Panc1 (cell line): ENCODE results near the gene SEMA6A. TPM values are rescaled to one million over a fixed set of nuclear protein-coding genes. Genes with fewer than 3 reads are reported as not detected.

ENCODE experiments used
- ATAC-seq: fragments of 200-7000 bp; cut with Tn5 transposase; 2 replicates; pipeline ENCODE4 v1.9.1; 2020; ENCODE audit warnings: mild to moderate bottlenecking, moderate library complexity
- BruUV-seq: library from RNA; stranded (reverse); fragments of 400-500 nt; replicated peaks from 2 replicates; lab custom pipeline; 2021; lab: Mats Ljungman, UMichigan
- CTCF ChIA-PET: fragments of 300-600 bp; sonication (Branson Sonifier 250); formaldehyde crosslinking; loops from one replicate; lab custom pipeline; 2022; ENCODE audit warnings: antibody characterized with exemption; lab: Charles Lee
- POLR2A ChIA-PET: fragments of 300-600 bp; sonication (Branson Sonifier 250); formaldehyde crosslinking; loops from one replicate; lab custom pipeline; 2022; ENCODE audit warnings: antibody characterized with exemption; lab: Charles Lee
- DNase-seq: peaks from one replicate; pipeline ENCODE4 v3.0.0-alpha.2; 2010; ENCODE audit warnings: low read depth, low spot score
- H3K27ac ChIP-seq: 2 replicates; pipeline ENCODE4 v1.5.1; 2011; ENCODE audit warnings: mild to moderate bottlenecking, low read length, inconsistent platforms
- H3K27me3 ChIP-seq: fragments of 200-500 bp; sonication (Bioruptor generic); 2 replicates; pipeline ENCODE4 v1.6.0; 2014; ENCODE audit warnings: low read length, inconsistent platforms; ENCODE audit not compliant: control insufficient read depth, insufficient read depth
- H3K36me3 ChIP-seq: fragments of 200-500 bp; sonication (Bioruptor generic); 2 replicates; pipeline ENCODE4 v1.5.1; 2014; ENCODE audit warnings: inconsistent platforms, mild to moderate bottlenecking, low read length, moderate library complexity; ENCODE audit not compliant: control insufficient read depth, insufficient read depth
- H3K4me1 ChIP-seq: 2 replicates; pipeline ENCODE4 v1.5.1; 2011; ENCODE audit warnings: inconsistent platforms, mild to moderate bottlenecking, low read length, moderate library complexity; ENCODE audit not compliant: control insufficient read depth, insufficient read depth
- H3K4me3 ChIP-seq, 2 experiments: 2 replicates each; pipeline ENCODE4 v1.5.1; 2011 to 2012; ENCODE audit warnings: low read depth in 2 of 2, low read length in 2 of 2, mild to moderate bottlenecking in 2 of 2, inconsistent platforms in 1 of 2, moderate library complexity in 1 of 2
- H3K9me3 ChIP-seq: fragments of 200-500 bp; sonication (Bioruptor generic); 2 replicates; pipeline ENCODE4 v1.5.1; 2014; ENCODE audit warnings: low read depth, mild to moderate bottlenecking, inconsistent platforms, low read length, moderate library complexity; ENCODE audit not compliant: control insufficient read depth, insufficient read depth
- POLR2AphosphoS5 ChIP-seq: IDR thresholded peaks from 2 replicates; pipeline ENCODE4 v1.6.1; 2012; ENCODE audit warnings: mild to moderate bottlenecking, low read depth, low read length, moderate library complexity
- SIN3A ChIP-seq: IDR thresholded peaks from 2 replicates; pipeline ENCODE4 v1.6.1; 2012; ENCODE audit warnings: low read depth, mild to moderate bottlenecking, low read length, moderate library complexity, borderline replicate concordance; ENCODE audit not compliant: insufficient read depth
- TCF7L2 ChIP-seq: IDR thresholded peaks from 2 replicates; pipeline ENCODE4 v1.6.1; 2011; ENCODE audit warnings: mild to moderate bottlenecking, low read depth, low read length, inconsistent platforms
- in situ Hi-C: cut with HindIII; loops from 2 replicates; pipeline ENCODE4 v1.10.0; 2016; ENCODE audit warnings: low sequenced_read_pairs, low pct_unique_long_range_greater_than_20kb
- intact Hi-C: fragments of 100-400 bp; cut with micrococcal nuclease; formaldehyde crosslinking; loops from one replicate; pipeline ENCODE4 v1.10.0; 2022; ENCODE audit not compliant: unreplicated experiment
- total RNA-seq: library from RNA; stranded (reverse); gene quantifications from one replicate; pipeline ENCODE4 v1.2.1, GENCODE V29; 2021; ENCODE audit not compliant: unreplicated experiment
- TF ChIP-seq, protein P1 (sequence below), 2 experiments: IDR thresholded peaks; 2 replicates each; pipeline ENCODE4 v1.6.1; 2011 to 2012; ENCODE audit warnings: low read depth in 2 of 2, control low read depth in 1 of 2, low read length in 1 of 2, mild to moderate bottlenecking in 1 of 2, moderate library complexity in 1 of 2; ENCODE audit not compliant: insufficient read depth in 1 of 2
- TF ChIP-seq, protein P2 (sequence below): fragments of 450-650 bp; IDR thresholded peaks from 2 replicates; pipeline ENCODE4 v1.5.1; 2017; ENCODE audit warnings: mild to moderate bottlenecking

Gene SEMA6A
- total RNA-seq, 1 experiment from 2014 or later = 0.54 TPM

DNA sequence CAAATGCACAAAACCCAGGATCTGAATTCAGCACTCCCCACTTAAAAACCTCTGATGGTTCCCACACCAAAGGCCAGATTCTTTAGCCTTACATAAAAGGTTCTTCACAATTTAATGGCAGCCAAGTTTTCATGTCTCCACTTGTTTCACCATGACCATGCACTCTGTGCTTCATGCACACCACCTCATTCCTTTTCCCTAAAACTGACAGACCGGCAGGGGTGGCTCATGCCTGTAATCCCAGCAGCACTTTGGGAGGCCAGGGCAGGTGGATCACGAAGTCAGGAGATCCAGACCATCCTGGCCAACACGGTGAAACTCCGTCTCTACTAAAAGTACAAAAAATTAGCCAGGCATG lies 150.4 kb downstream of the SEMA6A start:
- intact Hi-C loops (no loop called here), in situ Hi-C loops (no loop called here)
- Histone ChIP-seq H3K9me3 (no peaks in the 10 kb centered on the region), H3K36me3 (no peaks in the 10 kb centered on the region), H3K27me3 (no peaks in the 10 kb centered on the region), H3K27ac (no peak overlapping the region), H3K4me3 (no peak overlapping the region), H3K4me1 (no peaks in the 10 kb centered on the region)
- ATAC-seq (no peak), DNase-seq (no peak)
- ChIA-PET CTCF (no interaction called here), POLR2A (no interaction called here)
- TF ChIP-seq, protein P1, sequence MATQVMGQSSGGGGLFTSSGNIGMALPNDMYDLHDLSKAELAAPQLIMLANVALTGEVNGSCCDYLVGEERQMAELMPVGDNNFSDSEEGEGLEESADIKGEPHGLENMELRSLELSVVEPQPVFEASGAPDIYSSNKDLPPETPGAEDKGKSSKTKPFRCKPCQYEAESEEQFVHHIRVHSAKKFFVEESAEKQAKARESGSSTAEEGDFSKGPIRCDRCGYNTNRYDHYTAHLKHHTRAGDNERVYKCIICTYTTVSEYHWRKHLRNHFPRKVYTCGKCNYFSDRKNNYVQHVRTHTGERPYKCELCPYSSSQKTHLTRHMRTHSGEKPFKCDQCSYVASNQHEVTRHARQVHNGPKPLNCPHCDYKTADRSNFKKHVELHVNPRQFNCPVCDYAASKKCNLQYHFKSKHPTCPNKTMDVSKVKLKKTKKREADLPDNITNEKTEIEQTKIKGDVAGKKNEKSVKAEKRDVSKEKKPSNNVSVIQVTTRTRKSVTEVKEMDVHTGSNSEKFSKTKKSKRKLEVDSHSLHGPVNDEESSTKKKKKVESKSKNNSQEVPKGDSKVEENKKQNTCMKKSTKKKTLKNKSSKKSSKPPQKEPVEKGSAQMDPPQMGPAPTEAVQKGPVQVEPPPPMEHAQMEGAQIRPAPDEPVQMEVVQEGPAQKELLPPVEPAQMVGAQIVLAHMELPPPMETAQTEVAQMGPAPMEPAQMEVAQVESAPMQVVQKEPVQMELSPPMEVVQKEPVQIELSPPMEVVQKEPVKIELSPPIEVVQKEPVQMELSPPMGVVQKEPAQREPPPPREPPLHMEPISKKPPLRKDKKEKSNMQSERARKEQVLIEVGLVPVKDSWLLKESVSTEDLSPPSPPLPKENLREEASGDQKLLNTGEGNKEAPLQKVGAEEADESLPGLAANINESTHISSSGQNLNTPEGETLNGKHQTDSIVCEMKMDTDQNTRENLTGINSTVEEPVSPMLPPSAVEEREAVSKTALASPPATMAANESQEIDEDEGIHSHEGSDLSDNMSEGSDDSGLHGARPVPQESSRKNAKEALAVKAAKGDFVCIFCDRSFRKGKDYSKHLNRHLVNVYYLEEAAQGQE (IDR thresholded peaks at IDR 0.05; ENCODE audit: insufficient read depth in 1 of 2, low read depth in 2 of 2, low read length in 1 of 2) = no peak
- TF ChIP-seq SIN3A = no peak
- TF ChIP-seq, protein P2, sequence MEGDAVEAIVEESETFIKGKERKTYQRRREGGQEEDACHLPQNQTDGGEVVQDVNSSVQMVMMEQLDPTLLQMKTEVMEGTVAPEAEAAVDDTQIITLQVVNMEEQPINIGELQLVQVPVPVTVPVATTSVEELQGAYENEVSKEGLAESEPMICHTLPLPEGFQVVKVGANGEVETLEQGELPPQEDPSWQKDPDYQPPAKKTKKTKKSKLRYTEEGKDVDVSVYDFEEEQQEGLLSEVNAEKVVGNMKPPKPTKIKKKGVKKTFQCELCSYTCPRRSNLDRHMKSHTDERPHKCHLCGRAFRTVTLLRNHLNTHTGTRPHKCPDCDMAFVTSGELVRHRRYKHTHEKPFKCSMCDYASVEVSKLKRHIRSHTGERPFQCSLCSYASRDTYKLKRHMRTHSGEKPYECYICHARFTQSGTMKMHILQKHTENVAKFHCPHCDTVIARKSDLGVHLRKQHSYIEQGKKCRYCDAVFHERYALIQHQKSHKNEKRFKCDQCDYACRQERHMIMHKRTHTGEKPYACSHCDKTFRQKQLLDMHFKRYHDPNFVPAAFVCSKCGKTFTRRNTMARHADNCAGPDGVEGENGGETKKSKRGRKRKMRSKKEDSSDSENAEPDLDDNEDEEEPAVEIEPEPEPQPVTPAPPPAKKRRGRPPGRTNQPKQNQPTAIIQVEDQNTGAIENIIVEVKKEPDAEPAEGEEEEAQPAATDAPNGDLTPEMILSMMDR = no peak
- TF ChIP-seq TCF7L2 = no peak
- TF ChIP-seq POLR2AphosphoS5 = no peak
- no TSS peak for BruUV-seq

DNA sequence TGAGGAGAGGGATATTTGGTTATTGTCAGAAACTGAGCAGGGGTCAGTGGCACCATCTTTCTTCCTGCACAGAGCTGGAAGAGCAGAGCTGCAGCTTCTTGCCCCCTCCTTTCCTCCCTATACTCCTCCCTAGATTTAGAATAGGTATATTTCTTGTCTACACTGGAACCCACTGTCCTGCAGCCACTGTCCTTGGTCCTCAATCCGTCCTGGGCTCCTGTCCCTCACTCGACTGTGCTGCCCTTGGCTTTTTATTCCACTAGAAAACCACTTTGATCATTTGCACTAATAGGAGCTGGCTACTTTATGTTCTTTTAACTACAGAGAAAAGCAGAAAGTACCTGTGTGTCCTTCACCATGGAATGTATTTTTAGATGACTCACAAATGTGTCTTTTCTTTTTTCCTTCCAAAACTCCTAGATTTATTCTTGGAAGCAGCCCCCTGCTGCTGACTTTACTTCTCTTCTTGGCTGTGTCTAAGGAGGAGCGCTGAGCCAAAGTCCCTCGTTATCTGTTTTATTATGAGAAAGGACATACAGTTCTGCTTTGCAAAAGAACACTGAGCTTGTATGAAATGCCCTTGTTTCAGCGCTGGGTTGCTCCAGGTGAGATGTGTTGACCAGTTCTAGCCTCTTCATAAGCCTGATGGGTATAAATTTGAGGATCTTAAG lies 150.9 kb downstream of the SEMA6A start:
- no peak for DNase-seq
- TF ChIP-seq TCF7L2 = no peak
- TF ChIP-seq POLR2AphosphoS5 = no peak
- TF ChIP-seq, protein P2 = no peak
- TF ChIP-seq, protein P1 (IDR thresholded peaks at IDR 0.05; ENCODE audit: insufficient read depth in 1 of 2, low read depth in 2 of 2, low read length in 1 of 2) = no peak
- TF ChIP-seq SIN3A = no peak
- ChIA-PET POLR2A (no interaction called here), CTCF (no interaction called here)
- H3K4me3 ChIP-seq = no peak overlapping the region
- no peaks in the 10 kb centered on the region for H3K4me1 ChIP-seq
- H3K27ac ChIP-seq = no peak overlapping the region
- no peaks in the 10 kb centered on the region for H3K27me3 ChIP-seq
- in situ Hi-C loops (no loop called here), intact Hi-C loops (no loop called here)
- no TSS peak for BruUV-seq
- no peak for ATAC-seq
- H3K36me3 ChIP-seq = no peaks in the 10 kb centered on the region
- H3K9me3 ChIP-seq = no peaks in the 10 kb centered on the region
